HG03280 (cell line): ENCODE results near the gene GRK4.
"Not testable (repeated sequence)": the region's sequence is repeated elsewhere in the genome, so short reads cannot be mapped to it uniquely, and the experiment has no call there.

Source experiments
- ATAC-seq: cut with Tn5 transposase; IDR thresholded peaks from one replicate; pipeline ENCODE4 v1.9.1; 2021; ENCODE audit warnings: mild to moderate bottlenecking, moderate library complexity; ENCODE audit not compliant: unreplicated experiment

The GRK4 gene

DNA sequence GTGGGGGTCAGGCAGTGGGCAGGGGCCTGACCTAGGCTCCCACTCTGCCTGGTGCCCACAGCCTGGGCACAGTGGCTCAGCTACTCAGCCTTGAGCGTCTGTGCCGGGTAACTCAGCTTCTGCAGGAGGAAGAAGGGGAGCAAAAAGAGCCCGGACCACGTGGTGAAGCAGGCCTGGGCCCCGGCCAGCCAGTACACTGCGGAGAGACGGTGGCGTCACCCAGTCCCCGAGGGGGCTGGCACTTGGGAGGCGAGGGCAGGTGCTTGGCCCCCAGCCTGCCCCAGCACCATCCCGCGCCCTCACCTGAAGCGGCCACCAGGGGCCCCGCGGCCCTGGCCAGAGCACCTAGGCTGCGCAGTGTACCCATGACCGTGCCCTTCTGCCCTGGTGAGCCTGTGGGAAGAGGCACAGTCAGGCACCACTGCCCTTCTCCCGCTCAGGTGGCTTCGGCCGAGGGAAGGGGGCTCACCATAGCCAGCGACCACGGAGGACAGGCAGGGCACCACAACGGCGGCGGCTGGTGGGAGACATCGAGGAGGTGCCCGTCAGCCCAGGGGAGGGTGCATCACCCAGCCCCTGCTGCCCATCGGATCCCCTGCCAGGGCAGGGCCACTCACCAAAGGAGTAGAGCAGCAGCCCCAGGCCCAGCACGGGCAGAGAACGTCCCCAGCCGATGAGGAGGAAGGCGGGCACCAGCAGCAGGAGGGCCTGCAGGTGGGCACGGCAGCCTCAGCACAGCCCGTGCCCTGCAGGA lies 32.4 kb upstream of the GRK4 start:
- no peak for ATAC-seq

- peak; percentile 31 for ATAC-seq
Measured at GRCh38 chr4:2931512-2932301, 31.7 kb upstream of the GRK4 start.

DNA sequence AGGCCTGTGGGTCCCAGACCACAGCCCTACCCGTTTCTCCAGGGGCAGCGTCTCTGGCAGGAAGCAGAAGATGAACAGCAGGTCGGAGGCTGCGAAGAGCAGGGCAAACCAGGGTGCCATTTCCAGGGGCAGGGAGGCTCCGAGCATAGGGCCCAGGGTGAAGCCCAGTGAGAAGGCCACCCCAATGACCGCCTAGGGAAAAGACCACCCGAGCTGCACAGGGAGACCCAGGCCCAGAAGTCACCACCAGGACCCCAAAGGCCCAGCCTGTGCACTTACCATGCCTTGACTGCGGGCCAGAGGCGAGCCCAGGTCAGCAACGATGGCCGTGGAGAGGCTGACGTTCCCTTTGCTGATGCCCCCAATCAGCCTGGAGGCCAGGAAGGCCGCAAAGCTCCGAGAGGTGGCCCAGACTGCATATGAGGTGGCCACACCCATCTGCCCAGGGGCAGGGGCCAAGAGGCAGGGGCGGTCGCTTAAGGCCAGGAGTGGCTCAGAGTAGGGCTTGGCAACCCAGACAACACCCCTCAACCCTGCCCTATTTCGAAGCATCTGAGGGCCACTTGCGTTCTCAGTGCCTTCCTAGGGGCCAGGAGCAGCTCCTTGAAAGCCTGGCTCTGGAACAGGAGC lies 30.9 kb upstream of the GRK4 start:
- no peak for ATAC-seq

- ATAC-seq, result no peak
Measured at GRCh38 chr4:2932951-2933565, 30.3 kb upstream of the GRK4 start.

DNA sequence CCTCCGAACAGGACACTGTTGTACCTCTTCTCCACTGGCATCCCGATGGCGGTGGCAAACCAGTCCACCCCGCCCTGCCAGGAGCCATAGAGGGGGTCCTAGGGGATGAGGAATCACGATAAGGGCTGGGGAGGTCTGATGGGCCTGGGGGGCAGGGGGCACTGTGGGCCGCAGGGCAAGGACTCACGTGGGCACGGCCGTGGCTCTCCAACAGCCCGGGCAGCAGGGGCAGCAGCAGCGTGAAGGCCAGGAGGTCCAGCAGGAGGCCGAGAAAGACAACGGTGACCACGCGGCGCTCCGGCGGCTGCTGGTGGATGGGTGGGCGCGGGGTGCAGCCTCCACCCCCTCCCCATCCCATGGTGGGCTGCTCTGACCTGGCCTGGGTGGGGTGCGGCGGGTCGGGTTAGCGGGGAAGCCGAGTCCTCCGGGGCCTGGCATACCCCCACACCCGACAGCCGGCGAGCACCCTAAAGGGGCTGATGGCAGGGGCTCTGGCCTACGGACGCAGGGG lies 29.8 kb upstream of the GRK4 start:
- ATAC-seq, result no peak

DNA sequence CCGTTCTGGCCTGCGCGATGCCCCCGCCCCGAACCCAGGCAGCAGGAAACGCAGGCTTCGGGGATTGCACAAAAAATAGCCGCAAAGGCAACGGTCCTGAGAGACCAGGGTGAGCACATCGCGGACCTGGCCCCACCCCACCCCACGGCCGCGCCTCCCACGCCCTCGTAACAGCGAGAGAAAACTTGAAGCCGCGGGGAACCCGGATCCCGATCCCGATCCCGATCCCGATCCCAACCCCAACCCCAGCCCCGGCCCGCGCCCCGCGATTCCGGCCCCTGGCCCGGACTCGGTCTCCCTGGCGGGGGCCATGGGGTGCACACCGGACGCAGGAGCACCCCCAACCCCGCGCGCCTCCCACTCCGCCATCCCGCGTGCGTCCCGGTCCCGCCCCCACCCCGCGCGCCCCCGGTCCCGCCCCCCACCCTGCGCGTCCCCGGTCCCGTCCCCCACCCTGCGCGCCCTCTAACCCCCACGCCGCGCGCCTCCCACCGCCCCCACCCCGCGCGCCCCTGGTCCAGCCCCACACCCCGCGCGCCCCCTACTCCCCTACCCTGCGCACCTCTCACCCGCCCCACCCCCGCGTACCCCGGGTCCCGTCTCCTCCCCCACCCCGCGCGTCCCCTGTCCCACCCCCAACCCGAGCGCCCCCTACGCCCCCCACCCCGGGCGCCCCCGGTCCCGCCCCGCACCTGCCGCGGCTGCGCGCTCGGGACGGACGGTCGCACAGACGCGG lies 29.1 kb upstream of the GRK4 start:
- no peak for ATAC-seq

GRCh38 chr4:2934813-2935761 lies 28.3 kb upstream of the GRK4 start:
- ATAC-seq, result peak; percentile 59

DNA sequence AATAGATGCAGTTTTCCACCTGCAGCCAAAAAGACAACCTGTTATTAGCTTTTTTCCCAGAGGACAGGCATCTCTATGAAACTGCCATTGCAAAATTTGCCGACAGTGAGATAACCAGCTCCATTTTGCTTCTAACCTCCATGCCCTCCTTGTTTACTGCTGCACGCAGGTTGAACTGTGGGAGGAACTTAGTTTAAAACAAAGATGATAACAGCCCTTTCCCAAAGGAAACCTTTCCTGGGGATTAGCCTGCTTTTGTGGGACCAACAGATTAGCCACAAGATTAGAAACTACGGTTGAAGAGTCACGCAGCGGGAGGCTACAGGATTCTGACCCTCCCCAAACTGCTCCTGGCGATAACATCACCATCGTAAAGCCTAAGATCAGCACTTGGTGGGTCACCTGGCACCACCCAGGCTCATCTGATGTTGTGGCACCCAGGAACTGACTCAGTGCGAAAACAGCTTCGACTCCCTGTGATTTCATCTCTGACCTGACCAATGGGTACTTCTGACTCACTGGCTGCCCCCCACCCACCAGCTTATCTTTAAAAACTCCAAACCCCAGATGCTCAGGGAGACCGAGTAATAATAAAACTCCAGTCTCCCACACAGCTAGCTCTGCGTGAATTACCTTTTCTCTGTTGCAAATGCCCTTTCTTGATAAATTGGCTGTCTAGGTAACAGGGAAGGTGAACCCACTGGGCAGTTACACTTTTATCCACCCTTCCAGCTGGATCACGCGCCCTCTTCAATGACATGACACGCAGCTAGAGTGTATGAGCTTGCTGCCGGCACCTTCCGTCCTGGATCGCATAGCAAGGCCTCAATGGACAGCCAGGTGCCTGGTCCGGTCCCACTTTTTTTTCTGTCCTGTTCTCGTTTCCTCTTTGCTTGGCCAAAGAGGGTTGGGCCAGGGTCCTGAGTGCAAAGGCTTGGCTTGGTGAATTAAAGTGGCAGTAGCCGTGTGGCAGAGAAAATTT lies 27.3 kb upstream of the GRK4 start:
- ATAC-seq, result no peak

- ATAC-seq, result peak; percentile 23
Measured at GRCh38 chr4:2936773-2937145, 26.6 kb upstream of the GRK4 start.

DNA sequence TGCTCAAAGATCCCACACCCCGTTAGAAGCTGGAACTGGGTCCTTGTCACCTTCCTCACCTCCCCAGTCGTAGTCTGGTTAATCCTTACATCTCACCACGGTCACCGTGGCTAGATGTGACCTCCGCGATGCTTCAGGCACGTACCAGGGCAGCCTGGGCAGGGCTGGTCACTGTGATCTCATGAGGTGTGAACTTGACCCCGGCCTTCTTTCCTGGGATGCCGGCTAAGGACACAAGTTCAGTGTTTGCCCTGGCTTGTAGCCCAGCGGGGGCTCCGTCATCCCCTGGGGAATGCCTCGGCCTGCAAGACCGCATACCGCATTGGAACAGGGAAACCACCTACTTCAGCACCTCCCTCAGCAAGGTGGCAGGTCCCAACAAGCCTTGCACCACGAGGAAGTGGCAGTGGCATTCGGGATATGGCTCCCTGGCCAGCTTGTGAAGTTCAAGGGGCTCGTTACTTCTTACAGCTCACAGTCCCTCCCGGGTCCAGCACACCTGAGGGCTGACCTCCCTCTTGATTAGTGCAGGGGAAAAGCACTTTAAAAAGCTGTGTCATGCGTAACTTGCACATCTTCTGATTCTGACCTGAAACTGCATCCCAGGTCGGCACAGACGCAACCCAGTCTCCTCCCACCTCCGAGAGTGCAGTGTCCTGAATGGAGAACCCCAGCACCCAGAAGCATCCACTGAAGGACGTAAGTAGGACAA lies 26.1 kb upstream of the GRK4 start:
- ATAC-seq, result no peak

DNA sequence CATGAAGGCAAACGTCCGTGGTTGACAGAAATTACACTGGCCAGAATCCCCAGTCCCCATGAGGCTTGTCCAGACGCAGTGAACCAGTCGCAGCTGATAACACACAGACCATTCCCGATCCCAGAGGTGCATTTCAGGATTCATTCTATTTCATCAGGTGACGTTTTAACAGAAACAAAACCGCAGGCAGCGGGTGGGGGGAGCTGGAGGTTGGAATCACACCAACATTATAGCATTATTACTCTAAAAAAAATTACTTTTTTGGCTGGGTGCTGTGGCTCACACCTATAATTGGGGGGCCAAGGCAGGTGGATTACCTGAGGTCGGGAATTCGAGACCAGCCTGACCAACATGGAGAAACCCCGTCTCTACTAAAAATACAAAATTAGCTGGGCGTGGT lies 25.4 kb upstream of the GRK4 start:
- ATAC-seq, result no peak

DNA sequence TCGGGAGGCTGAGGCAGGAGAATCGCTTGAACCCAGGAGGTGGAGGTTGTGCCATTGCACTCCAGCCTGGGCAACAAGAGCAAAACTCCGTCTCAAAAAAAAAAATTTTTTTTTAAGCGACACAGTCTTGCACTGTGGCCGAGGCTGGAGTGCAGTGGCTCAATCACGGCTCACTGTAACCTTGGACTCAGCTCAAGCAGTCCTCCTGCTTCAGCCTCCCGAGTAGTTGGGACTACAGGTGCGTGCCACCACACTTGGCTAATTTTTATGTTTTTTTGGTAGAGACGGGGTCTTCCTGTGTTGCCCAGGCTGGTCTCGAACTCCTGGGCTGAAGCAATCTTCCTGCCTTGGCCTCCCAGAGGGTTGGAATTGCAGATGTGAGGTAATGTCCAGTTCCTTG lies 25.0 kb upstream of the GRK4 start:
- not testable (repeated sequence) for ATAC-seq

GRCh38 chr4:2938906-2939305 lies 24.5 kb upstream of the GRK4 start:
- no peak for ATAC-seq

- no peak for ATAC-seq
Measured at GRCh38 chr4:2939383-2940243, 23.8 kb upstream of the GRK4 start.

DNA sequence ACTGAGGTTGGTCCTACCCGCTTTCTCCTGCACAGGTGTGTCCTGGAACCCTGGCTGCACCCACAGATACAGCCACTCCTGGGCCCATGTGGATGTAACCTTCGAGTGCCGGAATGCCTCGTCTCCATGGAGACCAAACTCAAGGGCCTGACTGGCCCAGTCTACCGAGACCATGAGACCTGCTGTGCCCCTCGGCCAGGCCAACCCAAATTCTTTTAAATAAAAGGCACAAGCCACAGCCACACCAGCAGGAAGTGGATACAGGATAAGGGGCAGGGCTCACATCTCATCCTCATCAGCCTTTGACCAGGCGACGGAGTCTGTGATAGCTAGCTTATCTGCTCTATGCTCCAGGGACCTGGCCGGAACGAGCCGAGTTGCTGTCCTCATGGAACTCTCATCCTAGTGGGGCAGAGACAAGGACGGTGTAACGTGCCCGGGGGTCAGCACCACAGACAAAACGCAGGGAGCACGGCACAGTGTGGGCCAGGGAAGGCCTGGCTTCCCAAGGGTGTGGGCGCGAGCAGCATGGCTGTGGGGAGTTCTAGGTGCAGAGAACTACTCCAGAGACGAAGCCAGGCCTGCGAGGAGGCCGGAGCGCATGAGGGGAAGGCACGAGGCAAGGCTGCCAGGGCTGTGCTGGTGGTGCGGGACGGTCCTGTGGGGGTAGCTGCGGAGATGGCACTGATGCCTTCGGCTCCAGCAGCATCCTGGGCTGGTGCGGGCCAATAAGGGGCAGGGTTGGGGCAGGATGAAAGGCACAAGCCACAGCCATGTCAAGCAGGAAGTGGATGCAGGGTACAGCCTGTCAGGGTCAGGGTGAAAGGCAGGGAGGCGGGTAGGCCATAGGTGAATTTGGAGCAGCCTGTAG lies 22.9 kb upstream of the GRK4 start:
- no peak for ATAC-seq
